K562 treated with DMSO at 1 percent for 48 hours (cell line): Measurements from ENCODE around the gene RNF31. TPM values are rescaled to one million over a fixed set of nuclear protein-coding genes. Genes with fewer than 3 reads are reported as not detected.

Source experiments
- total RNA-seq: library from RNA; unstranded; fragments of 300-600 nt; gene quantifications from 2 replicates; pipeline ENCODE4 v1.2.3, GENCODE V29; 2022; ENCODE audit warnings: low replicate concordance; ENCODE audit errors: extremely low read depth

Gene RNF31
- total RNA-seq, result not detected in 2 replicates

GRCh38 chr14:24146978-24147760, at the start of gene RNF31:
Gene RNF31, plus strand, starts transcription at chr14:24147498. Its CDS starts 201 bp downstream, at chr14:24147699.

DNA sequence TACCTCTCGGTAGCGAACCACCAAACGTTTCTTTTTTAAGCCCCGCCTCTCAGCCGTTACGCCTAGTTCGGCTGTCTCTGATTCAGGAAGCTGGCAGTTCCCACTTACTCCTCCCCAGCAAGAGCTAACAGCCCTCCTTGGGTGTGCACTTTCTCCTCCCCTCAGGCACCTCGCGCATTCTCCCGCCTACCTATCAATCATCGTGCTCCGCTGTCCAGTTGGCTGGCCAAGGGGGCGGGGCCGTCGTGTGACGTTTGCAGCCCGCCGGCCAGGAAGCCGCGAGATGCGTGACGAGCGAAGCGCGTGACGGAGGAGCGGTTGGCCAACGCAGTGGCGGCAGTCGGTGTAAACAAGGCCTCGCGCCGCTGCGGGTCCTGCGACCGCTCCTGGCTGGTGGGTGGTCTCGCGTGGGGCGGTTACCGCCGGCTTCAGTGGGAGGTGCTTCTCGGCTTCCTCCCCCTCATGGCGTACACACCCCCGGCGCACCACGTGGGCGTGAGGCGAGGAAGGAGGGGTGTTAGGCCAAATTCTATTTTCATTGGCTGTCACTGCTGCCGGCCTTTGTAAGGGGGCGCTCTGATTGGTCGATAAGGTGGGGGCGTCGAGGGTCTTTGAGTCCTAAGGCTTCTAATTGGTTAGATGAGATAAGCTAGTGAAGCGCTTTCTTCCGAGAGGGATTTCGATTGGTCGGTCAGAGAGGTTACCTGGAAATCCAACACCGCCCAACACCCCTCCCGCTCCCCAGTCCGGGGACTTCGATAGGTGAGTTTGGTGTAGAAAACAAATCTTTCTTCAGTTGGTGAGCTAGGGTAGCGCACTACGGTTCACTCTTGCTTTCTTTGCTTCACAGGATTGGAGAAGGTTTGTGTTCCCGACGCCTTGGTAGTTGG, 32.5 kb upstream of the RNF31 start, which contains the start of the genes DCAF11 and NRL:
Gene DCAF11, plus strand, starts transcription at position 246 of the 890 bp plus-strand sequence. CDS start 818 bp downstream, outside the sequence.
Gene NRL, minus strand, starts transcription at position 418 of the 890 bp plus-strand sequence. CDS start 32,101 bp downstream, outside the sequence.

GRCh38 chr14:24130380-24130716, 16.9 kb upstream of the RNF31 start, which contains the start of gene FITM1:
Gene FITM1, plus strand, starts transcription at chr14:24130659. Its CDS starts 905 bp downstream, at chr14:24131564.

GRCh38 chr14:24135834-24136683, 11.2 kb upstream of the RNF31 start, which contains the start of gene PSME1:
Gene PSME1, plus strand, starts transcription at chr14:24136194. Its CDS starts 69 bp downstream, at chr14:24136263.

DNA sequence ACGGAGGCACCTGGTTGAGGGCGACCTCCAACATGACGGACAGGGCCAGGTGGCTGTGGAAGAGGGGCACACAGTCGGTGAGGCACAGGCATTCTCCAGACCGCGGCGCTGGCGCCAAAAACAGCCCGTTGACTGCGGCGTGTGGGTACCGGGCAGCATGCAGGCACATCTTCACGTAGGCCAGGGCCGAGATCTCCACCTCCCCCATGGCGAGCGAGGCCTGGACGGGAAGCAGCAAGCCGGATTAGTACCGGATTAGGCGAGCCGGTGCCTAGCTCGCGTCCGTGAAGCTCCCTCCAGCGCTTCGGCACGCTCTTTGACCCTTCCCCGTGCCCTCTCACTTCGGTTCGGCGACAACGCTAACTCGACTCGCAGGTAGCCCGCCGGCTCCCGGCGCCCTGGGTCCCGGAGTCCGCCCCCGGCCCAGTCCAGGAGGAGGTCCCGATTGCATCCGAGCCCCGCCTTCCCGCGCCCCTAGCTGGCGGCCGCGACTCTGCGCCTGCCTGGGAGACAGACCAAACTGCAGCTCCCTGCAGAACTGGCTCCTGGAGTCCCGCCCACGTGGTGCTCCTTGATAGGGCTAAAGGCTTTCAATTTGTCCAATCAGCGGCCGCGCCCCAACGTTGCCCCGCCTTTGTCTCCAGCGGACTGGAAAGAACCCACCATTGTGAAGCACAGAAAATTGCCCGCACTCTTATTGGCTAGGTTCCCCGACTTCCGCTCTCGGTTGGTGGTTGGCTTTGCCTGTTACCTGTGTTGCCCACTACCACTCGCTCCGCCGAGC, 6.0 kb upstream of the RNF31 start, which contains the start of gene EMC9:
Gene EMC9, minus strand, starts transcription at position 495 of the 784 bp plus-strand sequence. Its CDS starts 287 bp downstream, at position 208.

GRCh38 chr14:24146453-24146977, 783 bp upstream of the RNF31 start, which contains the start of gene PSME2:
Gene PSME2, minus strand, starts transcription at chr14:24146610. Its CDS starts 29 bp downstream, at chr14:24146581.

DNA sequence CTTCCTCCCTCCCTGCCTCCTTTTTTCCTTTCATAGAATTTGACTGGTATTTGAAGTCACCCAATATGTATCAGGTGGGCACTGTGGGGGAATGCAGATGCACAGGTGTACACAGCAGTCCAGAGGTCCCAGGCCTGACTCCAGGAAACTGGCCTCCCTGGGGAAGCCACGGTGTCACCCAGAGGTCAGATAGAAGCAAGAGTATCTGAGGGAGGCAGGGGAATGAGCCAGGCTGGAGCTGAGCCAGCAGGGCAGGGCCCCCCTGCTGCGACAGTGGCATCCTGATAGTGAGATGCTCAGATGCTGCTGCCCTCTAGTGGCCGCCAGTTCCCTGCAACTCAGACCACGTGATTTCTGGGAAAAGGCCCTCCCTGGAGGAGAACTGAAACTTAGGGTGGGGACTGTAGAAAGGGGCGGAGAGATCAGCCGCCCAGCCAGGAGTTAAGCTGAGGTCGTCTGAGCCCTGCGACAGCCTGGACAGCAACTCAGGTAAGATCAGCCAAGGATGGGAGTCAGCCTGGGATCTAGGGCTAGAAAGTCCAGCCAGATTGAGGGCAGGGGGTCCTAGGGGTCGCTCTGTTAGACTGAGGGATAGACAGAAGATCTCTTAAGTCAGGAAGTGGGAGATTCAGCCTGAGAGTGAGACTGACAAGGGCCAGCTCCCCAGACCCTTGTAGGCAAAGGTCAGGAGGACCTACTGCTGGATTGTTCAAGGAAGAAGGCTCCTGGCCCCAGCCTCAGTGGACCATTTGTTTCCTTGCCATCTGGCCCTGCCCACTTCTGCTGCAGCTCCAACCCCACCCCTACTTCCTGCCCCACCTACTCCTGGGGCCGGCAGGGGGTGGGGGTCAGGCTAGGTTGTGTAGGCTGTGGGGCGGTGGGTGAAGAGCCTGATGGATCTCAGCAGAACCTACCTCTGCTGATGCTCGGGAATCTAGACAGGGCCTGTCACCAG, 13.8 kb downstream of the RNF31 start, which contains the start of gene IRF9:
Gene IRF9, plus strand, starts transcription at position 416 of the 955 bp plus-strand sequence. CDS start 880 bp downstream, outside the sequence.

GRCh38 chr14:24171422-24172260, 24.3 kb downstream of the RNF31 start, which contains the start of gene REC8:
Gene REC8, plus strand, starts transcription at chr14:24172080. Its CDS starts 473 bp downstream, at chr14:24172553.

GRCh38 chr14:24188251-24189058, 41.2 kb downstream of the RNF31 start, which contains the start of gene IPO4:
Gene IPO4, minus strand, starts transcription at chr14:24188816. Its CDS starts 29 bp downstream, at chr14:24188787.

DNA sequence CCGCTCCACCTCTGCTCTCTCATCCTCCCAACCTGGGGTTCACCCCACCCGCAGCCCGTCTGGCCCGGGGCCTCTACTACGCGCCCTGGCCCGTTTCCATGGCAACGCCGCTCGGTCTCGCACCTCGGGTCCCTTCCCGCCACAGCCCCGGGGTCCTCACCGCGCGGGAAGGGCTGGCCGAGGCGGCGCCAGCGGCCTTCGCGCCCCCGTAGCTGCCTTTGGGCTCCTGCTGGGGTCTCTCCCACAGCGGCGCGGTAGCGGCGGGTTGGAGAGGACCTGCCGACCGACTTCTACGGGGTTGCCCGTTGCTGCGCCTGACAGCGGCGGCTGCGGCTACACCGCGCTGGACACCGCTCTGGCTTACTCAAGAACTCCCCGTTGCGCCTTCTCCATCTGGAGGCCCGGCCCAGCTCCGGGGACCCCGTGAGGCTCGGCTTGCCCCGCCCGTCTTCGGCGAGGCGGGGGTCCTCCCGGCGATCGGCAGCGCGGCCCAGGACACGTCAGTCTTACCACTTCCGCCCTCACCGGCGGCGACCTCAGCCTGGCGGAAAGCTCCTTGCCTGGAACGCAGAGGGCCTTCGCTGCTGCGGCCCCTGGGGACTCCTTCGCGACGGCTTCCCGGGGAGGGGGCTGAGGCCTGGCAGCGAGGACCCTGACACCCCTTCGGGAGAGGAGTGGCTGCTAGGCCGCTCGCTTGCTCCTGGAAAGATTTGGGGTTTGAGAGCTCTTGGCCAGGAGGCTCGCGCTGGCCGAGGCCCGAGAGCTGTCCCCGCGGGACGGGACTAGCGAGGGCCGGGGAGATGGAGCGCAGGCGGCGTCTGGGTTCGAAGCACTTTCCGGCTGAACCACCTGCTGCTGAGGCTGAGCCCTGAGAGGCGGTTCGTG, 48.1 kb downstream of the RNF31 start, which contains the start of gene TM9SF1:
Gene TM9SF1, minus strand, starts transcription at position 256 of the 885 bp plus-strand sequence. CDS start 422 bp downstream, outside the sequence.

Other genes starting within 250 kb of the RNF31 start
- gene DHRS4, start 193.7 kb upstream of the RNF31 start, total RNA-seq, result not detected in 2 replicates
- gene DHRS4L2, start 158.6 kb upstream of the RNF31 start, total RNA-seq, result not detected in 2 replicates
- not detected in 2 replicates for gene CARMIL3, start 95.5 kb upstream of the RNF31 start, total RNA-seq
- not detected in 2 replicates for gene CPNE6, start 75.9 kb upstream of the RNF31 start, total RNA-seq
- not detected in 2 replicates for gene PCK2, start 53.2 kb upstream of the RNF31 start, total RNA-seq
- gene DCAF11, start 32.7 kb upstream of the RNF31 start, total RNA-seq, result not detected in 2 replicates
- not detected in 2 replicates for gene NRL, start 32.5 kb upstream of the RNF31 start, total RNA-seq
- gene FITM1, start 16.8 kb upstream of the RNF31 start, total RNA-seq, result not detected in 2 replicates
- not detected in 2 replicates for gene PSME1, start 11.3 kb upstream of the RNF31 start, total RNA-seq
- gene EMC9, start 5.9 kb upstream of the RNF31 start, total RNA-seq, result not detected in 2 replicates
- gene PSME2, start 888 bp upstream of the RNF31 start, total RNA-seq, result not detected in 2 replicates
- gene IRF9, start 13.8 kb downstream of the RNF31 start, total RNA-seq, result not detected in 2 replicates
- not detected in 2 replicates for gene REC8, start 24.6 kb downstream of the RNF31 start, total RNA-seq
- not detected in 2 replicates for gene IPO4, start 41.3 kb downstream of the RNF31 start, total RNA-seq
- gene TM9SF1, start 47.9 kb downstream of the RNF31 start, total RNA-seq, result not detected in 2 replicates
- gene TSSK4, start 58.2 kb downstream of the RNF31 start, total RNA-seq, result not detected in 2 replicates
- gene CHMP4A, start 66.0 kb downstream of the RNF31 start, total RNA-seq, result not detected in 2 replicates
- gene MDP1, start 68.6 kb downstream of the RNF31 start, total RNA-seq, result not detected in 2 replicates
- gene NEDD8, start 84.9 kb downstream of the RNF31 start, total RNA-seq, result not detected in 2 replicates
- not detected in 2 replicates for gene GMPR2, start 85.4 kb downstream of the RNF31 start, total RNA-seq
- not detected in 2 replicates for gene TINF2, start 95.1 kb downstream of the RNF31 start, total RNA-seq
- gene TGM1, start 115.7 kb downstream of the RNF31 start, total RNA-seq, result not detected in 2 replicates
- not detected in 2 replicates for gene RABGGTA, start 124.1 kb downstream of the RNF31 start, total RNA-seq
- not detected in 2 replicates for gene DHRS1, start 152.3 kb downstream of the RNF31 start, total RNA-seq
- gene NOP9, start 152.4 kb downstream of the RNF31 start, total RNA-seq, result not detected in 2 replicates
- not detected in 2 replicates for gene CIDEB, start 160.5 kb downstream of the RNF31 start, total RNA-seq
- not detected in 2 replicates for gene LTB4R2, start 162.6 kb downstream of the RNF31 start, total RNA-seq
- gene LTB4R, start 164.0 kb downstream of the RNF31 start, total RNA-seq, result not detected in 2 replicates
- not detected in 2 replicates for gene ADCY4, start 187.6 kb downstream of the RNF31 start, total RNA-seq
- gene RIPK3, start 192.5 kb downstream of the RNF31 start, total RNA-seq, result not detected in 2 replicates
- gene NFATC4, start 220.7 kb downstream of the RNF31 start, total RNA-seq, result not detected in 2 replicates